NCI-H1092 treated with DMSO at 0.1 percent for 48 hours (cell line): Measurements from ENCODE around the gene XRRA1.
"Not testable (repeated sequence)": the region's sequence is repeated elsewhere in the genome, so short reads cannot be mapped to it uniquely, and the experiment has no call there.

ENCODE experiments used
- DNase-seq: peaks from one replicate; lab custom pipeline; 2025; lab: John Stamatoyannopoulos, UW

XRRA1 gene

DNA sequence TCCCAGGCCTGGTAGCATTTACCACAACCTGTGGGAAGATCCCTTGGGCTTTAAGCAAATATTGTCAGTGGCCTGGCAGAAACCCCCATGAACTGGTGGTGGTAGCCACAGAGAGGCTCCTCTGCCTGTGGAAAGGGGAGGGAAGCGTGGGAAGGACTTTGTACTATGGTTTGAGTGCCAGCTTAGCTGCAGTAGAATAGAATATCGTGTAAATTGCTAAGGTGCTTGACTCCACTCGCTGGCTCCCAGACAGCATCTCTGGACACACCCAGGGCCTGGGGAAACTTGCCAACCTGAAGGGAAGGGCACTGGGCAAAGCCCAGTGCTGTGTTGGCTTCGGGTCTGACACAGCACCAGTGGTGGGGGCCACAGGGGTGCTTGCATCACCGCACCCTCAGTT is 52.6 kb downstream of the XRRA1 start:
- DNase-seq: no peak

DNA sequence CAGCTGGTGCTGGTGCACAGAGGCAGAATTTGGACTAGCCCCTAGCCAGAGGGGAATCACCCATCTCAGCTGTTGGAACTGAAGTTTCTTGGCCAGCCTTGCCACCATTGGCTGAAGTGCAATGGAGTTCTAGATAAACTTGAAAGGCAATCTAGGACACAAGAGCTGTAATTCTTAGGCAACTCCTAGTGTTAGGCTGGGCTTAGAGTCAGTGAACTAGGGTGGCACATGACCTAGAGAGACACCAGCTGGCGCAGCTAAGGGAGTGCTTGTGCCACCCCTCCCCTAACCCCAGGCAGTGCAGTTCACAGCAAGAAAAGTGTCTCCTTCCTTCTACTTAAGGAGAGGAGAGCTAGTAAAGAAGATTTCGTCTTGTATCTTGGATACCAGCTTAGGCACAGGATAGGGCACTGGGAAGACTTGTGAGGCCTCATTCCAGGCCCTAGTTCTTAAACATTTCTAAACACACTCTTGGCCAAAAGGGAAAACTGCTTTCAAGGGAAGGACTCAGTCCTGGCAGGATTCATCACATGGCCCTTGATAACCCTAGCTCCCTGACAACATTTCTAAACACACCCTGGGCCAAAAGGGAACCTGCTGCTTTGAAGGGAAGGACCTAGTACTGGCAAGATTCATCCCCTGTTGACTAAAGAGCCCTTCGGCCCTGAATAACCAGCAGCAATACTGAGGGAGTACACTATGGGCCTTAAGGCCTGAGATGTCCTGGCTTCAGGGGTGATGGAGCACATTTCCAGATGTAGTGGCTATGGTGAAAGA is 53.4 kb downstream of the XRRA1 start:
- DNase-seq: no peak

DNA sequence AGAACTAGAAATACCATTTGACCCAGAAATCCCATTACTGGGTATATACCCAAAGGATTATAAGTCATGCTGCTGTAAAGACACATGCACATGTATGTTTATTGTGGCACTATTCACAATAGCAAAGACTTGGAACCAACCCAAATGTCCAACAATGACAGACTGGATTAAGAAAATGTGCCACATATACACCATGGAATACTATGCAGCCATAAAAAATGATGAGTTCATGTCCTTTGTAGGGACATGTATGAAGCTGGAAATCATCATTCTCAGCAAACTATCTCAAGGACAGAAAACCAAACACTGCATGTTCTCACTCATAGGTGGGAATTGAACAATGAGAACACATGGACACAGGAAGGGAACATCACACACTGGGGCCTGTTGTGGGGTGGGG is 55.9 kb downstream of the XRRA1 start:
- not testable (repeated sequence) for DNase-seq

DNA sequence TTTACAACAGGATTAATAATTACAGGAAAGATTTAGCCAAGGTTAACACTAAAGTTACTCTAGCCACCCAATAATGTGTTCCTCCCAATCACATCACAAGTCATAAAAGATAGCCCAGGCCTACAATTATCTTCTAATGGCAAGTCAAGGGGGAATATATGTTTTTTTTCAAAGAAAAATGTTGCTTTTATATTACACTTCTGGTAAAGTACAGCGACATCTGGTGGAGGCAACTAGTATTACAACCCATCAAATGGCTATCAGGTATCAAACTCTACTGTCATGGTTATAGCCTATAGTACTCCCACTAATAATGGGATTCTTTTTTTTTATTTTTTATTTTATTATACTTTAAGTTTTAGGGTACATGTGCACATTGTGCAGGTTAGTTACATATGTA is 71.8 kb downstream of the XRRA1 start:
- no peak for DNase-seq

DNA sequence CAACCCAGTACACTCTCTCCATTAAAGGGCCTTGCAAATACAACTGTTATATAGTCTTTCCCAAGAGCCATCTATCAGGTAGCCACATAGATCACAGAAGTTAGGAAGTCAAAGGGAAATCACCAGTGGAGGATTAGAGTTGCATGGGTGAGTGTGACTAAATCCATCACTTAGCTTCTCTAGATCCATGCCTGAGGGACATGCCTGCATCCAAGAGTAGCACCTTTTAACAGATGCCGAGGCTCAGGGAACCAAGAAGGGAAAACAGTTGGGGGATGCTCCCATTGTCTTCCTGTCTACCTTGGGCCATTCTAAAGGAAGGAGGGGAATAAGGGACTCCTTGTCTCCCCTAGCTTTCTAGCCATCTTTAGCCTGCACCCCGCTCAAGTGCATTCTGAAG is 77.9 kb downstream of the XRRA1 start:
- no peak for DNase-seq

DNA sequence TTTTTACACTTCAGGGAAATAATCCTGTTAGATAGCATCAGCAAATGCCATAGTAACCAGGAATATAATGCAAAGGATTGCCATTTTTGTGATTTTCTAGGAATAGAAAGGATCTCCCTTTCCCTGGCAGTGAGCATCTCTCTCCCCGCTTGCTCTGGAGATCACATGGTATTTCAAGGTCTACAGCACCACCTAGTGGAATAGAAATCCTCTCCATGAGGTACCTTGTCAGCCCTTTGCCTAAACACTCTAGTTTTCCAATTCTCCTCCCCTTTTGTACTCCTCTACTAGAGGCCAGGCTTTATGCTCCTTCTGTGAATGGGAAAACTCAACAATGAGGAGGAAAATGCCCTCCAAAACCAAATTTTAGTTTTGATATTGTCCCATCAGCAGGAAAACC is 78.4 kb downstream of the XRRA1 start:
- no peak for DNase-seq

DNA sequence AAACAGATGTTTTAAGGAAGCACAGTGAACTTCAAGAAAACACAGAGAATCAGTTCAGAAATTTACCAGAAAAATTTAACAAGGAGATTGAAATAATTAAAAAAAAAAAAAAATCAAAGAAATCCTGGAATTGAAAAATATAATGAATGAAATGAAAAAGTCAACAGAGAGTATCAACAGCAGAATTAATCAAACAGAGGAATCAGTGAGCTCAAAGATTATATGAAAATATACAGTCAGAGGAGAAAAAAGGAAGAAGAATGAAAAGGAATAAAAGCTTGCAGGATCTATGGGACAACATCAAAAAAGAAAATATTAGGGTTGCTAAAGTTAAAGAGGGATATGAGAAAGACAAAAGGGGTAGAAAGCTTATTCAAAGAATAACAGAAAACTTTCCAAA is 82.3 kb downstream of the XRRA1 start:
- DNase-seq: no peak

DNA sequence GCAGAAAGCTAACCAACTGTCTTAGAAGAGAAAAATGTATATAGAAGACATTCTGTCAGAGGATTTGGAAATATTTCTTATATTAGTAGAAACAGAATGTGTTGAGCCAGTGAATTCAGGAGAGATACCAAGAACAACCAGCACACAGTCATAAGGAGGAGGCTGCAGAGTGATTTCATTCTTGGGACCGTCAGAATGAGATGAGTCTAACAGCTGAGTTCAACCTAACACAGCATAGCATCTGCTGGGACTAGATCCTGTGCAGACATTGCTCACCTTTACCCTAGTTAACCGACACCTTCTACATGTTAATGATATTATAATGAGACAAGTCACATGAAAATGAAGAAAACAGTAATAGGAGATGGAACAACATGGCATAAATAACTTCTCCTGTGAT is 85.5 kb downstream of the XRRA1 start:
- no peak for DNase-seq

DNA sequence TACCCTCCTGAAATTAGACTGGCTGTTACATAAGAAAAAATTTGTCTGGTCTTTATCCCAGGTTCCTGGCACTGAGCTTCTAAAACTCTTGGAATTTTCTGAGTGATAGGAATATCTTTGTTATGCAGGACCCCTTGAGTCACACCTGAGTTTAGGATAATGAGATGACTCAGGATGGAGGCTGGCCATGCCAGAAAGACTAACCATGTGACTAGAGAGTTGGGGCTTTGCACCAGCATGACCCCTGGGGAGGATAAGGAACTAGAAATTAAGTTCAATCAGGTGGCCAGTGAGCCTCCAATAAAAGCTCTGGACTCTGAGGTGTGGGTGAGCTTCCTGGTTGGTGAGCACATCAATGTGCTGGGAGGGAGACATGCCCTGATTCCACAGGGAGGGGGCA is 88.1 kb downstream of the XRRA1 start:
- no peak for DNase-seq

DNA sequence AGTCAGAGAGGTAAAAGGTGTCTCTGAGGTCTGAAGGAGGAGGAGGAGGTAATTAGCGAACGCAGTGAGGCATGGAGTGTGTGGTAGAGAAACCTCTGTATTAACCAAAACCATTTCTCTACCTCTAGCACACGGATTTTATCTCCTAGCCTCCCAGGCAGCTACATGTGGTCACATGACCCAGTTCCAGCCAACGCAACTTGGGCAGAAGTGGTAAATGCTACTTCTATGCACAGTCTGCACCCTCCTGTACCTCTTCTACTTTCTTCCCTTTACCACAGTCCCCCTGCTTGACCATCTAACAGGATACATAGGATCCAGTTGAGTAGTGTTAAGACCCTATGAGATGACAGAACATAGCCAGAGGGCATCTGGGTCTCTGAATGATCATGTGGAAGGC is 95.7 kb downstream of the XRRA1 start:
- no peak for DNase-seq

DNA sequence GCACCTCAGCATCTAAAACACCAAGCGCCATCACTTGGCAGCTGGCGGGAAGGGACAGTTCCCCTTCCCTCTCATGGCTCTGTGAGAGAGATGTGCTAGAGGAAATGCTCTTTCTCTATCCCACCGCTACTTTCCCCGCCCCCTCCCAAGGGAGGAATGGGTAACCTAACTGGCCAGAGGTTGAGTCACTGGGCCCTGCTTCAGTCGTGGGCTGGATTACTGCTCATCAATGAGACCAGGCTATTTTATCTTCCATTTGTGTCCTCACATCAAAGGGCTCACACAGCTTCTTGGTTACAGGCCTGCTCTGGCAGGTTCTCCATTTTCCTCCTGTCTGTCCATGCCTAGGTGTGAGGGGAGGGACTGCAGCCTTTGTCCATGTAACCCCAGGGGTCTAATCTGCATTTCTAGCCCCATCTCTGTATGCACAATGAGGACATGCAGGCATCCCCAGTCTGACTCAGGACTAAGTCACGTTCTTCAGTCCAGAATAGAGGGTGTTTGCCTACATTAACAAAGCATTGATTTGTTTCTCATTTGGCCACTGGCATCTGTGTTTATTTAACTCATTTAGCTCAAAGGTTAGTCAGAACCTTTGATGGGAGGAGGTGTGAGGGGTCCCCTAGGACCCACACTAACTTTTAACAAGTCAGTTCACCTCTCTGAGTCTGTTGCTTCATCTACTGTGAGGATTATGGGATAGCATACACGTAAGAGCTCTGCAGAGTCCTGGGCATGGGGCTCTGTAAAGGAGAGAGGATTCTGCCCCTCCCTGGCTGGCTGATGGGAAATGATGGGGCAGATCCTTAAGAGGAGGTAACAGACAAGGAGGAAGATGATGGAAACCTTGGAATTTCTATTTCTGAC is 99.1 kb downstream of the XRRA1 start:
- DNase-seq: no peak

DNA sequence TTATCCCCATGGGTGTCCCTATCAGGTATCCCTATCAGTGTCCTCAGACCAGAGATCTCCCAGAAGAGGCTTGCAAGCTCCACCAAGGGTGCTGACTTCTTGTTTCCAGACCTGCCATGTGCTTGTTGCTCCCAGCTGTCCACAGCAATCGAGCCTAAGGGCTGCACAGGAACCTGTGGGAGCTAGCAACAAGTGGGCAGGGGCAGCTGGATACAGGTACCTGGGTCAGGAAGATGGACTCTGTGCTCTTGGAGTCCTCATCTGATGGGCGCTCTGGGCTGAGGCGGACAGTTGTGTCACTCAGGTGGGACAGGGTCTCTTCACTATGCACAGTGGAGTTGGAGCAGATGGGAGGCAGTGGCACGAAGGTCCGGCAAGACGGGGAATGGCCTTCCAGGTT is 101.0 kb downstream of the XRRA1 start:
- DNase-seq: no peak

DNA sequence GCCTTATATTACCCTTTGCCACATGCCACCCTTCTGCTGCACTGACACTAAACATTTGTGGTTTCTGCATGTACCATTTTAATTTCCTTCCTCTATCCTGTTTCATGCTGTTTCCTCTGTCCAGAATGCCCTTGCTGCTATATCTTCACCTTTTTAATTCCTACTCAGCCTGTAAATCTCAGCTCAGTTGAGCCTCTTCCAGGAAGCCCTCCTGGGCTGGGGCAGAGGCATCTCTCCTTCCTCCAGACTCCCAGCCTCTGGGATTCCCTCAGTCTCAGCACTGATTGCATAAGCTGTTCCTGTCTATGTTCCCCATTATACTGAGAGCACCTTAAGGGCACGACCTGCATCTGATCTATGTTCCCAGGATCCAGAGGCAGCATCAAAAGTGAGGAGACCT is 101.5 kb downstream of the XRRA1 start:
- no peak for DNase-seq

DNA sequence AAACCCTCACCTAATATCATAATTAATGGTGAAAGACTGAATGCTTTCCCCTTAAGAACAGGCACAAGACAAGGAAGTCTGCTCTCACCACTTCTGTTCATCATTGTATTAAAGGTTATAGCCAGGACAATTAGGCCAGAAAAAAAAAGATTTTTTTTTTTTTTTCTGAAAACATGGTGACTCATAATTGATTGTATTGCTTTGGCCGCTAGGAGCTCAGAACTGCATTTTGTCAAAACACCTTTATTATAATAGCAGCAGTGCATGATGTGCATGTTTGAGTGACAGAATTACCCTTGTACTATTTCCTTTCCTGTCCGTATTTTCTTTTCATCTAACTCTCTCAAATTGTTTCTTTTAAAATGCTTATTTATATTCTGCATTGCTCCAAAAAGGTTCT is 102.1 kb downstream of the XRRA1 start:
- DNase-seq: no peak

DNA sequence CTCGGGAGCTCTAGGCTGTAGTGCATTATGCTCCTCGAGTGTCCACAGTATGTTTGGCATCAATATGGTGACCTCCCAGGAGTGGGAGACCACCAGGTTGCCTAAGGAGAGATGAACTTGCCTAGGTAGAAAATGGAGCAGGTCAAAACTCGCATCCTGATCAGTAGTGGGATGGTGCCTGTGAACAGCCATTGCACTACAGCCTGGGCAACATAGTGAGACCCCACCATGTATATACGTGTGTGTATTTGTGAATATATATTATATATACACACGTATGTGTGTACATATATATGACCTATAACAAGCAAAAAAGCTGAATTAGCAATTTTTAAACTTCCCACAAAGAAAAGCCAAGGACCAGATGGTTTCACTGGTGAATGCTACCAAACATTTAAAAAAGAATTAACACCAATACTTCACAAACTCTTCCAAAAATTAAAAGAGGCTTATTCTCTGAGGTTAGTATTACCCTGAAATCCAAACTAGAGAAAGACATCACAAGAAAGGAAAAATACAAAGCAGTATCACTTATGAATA is 102.8 kb downstream of the XRRA1 start:
- DNase-seq: no peak

DNA sequence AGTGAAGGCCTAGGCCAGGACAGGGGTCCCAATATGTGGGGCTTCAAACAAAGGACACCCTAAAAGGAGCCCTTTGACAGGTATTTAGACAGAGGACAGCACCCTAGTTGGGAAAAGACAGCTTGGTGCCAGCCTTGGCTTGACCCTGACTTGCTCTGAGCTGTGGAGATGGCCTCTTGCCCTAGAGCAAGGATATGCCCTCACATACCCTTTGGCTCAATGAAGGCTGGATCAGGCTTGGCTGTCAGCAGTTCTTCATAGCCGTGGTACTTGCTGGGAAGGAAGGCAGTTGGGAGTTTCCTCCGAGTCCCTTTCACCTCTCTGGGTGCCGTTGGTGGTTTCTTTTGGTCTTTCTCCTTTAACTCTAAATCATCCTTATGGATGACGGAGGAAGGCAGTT is 104.0 kb downstream of the XRRA1 start:
- no peak for DNase-seq

DNA sequence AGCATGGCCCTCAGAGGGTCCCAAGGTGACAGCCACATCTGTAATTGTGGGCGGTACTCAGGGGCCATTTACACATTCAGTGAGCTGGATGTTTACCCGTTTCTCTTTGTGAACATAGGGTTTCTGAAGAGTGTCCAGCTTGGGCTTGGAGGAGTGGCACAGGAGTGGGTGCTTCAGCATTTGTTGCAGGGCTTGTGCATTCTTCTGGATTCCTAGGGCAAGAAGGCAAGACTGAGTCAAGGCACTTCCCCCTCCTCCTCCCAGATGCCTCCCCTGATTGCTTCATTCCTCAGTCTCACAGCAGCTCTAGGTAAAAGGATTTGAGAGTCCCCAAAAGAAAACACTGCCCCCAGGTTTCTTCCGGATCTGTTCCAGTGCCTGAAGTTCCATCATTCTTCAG is 104.8 kb downstream of the XRRA1 start:
- no peak for DNase-seq

DNA sequence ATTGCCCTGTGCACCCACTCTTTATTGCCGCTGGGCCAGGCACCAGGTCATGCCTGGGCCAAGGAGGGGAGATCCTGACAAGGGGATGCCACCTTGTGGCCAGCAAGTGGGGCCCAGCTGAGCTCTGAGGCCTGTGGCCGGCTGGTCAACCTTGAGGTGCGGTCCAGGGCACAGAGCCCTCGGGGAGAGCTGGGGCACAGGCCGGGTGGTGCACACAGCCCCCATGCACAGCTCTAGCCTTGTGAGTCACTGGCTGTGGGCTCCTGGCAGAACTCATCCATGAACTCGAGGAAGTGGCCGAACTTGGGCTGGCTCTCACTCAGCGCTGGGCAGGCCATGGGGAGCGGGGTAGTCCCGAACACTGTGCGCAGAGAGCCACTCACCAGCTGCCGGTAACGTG is 105.9 kb downstream of the XRRA1 start:
- no peak for DNase-seq

DNA sequence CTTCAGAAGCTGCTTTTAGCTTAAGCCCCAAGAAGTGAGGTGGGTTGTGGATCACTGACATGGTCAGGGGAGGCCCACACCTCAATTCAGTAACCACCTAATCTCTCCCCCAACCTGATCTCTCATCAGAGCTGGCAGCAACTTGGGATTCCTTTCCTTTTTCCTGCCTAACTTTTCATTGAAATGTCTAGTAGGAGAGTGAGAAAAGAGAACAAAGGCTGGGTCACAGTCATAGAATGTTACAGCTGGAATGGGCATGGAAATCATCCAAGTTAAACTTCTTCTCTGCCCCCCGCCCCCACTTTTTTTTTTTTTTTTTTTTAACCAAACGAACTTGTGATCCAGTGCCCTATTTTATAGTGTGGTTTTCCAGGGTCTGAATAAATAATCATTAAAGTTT is 108.4 kb downstream of the XRRA1 start:
- no peak for DNase-seq

DNA sequence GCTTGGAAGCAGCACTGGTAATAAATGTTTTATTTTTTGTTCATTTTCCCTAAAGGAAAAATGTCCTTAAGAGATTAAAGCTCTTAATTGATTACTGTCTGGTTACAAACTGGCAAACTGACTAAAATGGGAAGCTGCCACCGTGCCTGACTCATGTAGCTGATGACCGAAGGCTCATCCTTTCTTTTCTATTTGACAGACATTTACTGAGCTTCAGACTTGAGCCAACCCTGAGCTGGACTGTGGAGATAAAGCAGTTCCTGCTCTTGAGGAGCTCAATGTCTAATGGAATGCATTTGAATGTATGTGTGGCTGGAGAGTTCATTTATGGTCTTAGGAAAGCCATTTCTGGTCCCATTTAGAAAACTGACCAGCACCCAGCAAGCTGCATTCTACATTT is 108.9 kb downstream of the XRRA1 start:
- no peak for DNase-seq

DNA sequence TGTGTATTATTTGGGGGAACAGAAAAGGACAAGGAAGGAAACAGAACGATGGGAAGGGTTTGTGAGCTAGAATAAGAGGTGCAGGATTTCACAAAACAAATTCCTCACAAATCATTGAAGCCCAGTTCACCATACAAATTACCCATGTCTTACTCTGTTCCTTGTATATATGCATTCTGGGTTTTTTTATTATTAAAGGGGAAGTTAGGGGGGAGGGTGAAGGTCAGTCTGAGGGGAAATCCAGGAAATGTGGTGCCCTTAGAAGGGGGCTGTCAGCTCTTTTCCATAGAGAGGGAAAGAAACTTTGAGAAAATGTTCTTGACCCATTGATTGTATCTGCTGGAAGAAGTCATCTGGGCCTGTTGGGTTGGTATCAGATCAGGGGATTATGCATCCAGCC is 109.4 kb downstream of the XRRA1 start:
- no peak for DNase-seq

DNA sequence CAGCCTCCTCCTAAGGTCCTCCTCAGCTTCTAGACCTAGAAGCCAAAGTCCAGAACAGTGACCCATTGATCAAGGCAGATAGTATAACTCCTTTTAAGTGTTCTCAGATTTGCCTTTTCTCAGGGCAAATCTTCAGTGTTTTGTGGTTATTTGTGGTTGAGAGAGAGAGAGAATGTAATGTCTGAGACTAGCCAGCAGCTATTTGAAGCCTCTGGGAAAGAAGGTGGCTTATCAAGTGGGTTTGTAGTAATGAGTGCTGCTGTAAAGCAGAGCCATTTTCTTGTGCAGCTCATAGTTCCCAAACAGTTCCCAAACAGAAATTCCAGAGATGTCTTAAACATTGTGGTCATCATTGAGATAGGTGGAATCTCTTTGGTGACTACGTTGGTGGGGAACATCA is 110.7 kb downstream of the XRRA1 start:
- no peak for DNase-seq

DNA sequence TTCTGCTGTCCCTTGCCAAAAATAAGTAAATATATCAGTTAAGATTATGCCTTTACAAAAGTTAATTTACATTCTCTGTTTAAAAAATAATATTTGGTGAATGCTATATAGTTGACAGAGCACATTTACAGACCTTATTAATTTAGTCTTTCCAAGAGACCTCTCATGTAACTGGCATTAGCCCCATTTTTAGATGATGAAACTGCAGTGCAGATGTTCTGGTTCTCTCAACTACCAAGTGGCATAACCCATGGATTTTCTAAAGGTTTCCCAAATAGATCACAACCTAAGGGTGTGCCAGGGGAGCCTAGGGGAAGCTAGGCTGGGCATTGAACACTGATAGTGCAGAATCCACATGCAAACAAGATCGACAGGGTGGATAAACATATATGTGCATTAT is 111.7 kb downstream of the XRRA1 start:
- no peak for DNase-seq
